Epithelial cell of esophagus (primary cell): ENCODE results near the gene CCSAP.

Source experiments
- DNase-seq: peaks from one replicate; pipeline ENCODE4 v3.0.0; 2010; ENCODE audit warnings: low read depth
- H3K4me3 ChIP-seq: 2 replicates; pipeline ENCODE4 v1.5.1; 2011; ENCODE audit warnings: mild to moderate bottlenecking, low read length, control low read depth
- TF ChIP-seq, protein P1 (sequence below): IDR thresholded peaks from 2 replicates; pipeline ENCODE4 v1.5.1; 2011; ENCODE audit warnings: low read depth, mild to moderate bottlenecking, low read length, control low read depth, inconsistent platforms; ENCODE audit not compliant: insufficient read depth; ENCODE audit errors: missing control alignments

CCSAP gene

GRCh38 chr1:229275005-229275404 is 67.8 kb downstream of the CCSAP start:
- no peak overlapping the region for H3K4me3 ChIP-seq
- TF ChIP-seq, protein P1, sequence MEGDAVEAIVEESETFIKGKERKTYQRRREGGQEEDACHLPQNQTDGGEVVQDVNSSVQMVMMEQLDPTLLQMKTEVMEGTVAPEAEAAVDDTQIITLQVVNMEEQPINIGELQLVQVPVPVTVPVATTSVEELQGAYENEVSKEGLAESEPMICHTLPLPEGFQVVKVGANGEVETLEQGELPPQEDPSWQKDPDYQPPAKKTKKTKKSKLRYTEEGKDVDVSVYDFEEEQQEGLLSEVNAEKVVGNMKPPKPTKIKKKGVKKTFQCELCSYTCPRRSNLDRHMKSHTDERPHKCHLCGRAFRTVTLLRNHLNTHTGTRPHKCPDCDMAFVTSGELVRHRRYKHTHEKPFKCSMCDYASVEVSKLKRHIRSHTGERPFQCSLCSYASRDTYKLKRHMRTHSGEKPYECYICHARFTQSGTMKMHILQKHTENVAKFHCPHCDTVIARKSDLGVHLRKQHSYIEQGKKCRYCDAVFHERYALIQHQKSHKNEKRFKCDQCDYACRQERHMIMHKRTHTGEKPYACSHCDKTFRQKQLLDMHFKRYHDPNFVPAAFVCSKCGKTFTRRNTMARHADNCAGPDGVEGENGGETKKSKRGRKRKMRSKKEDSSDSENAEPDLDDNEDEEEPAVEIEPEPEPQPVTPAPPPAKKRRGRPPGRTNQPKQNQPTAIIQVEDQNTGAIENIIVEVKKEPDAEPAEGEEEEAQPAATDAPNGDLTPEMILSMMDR = no peak
- no peak for DNase-seq

DNA sequence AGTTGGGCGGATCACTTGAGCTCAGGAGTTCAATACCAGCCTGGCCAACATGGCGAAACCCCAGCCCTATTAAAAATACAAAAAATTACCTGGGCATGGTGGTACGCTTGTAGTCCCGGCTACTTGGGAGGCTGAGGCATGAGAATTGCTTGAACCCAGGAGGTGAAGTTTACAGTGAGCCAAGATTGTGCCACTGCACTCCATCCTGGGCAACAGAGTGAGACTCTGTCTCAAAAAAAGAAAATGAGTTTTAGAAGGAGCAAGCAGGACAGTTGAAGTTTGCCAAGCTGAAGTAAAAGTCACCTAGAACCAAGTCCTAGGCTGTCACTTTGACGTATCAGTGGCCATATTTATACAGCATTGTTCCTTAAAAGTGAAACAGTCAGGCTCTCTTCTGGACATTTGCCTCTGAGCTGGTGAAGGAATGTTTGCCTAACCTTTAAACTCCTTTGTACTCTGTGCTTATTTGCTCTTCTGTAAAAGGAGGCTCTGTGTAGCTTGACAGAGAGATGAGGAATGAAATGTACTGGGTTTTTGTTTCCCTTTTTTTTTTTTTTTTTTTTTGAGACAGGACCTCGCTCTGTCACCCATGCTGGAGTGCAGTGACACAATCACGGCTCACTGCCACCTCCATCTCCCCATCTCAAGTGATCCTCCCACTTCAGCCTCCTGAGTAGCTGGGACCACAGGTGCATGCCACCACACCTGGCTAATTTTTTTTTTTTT is 69.2 kb downstream of the CCSAP start:
- no peak overlapping the region for H3K4me3 ChIP-seq
- no peak for DNase-seq
- TF ChIP-seq, protein P1 = no peak

GRCh38 chr1:229272164-229273158 is 70.4 kb downstream of the CCSAP start:
- peak; percentile 43 for DNase-seq
- H3K4me3 ChIP-seq = peak overlapping the region; percentile 80
- TF ChIP-seq, protein P1 = no peak

DNA sequence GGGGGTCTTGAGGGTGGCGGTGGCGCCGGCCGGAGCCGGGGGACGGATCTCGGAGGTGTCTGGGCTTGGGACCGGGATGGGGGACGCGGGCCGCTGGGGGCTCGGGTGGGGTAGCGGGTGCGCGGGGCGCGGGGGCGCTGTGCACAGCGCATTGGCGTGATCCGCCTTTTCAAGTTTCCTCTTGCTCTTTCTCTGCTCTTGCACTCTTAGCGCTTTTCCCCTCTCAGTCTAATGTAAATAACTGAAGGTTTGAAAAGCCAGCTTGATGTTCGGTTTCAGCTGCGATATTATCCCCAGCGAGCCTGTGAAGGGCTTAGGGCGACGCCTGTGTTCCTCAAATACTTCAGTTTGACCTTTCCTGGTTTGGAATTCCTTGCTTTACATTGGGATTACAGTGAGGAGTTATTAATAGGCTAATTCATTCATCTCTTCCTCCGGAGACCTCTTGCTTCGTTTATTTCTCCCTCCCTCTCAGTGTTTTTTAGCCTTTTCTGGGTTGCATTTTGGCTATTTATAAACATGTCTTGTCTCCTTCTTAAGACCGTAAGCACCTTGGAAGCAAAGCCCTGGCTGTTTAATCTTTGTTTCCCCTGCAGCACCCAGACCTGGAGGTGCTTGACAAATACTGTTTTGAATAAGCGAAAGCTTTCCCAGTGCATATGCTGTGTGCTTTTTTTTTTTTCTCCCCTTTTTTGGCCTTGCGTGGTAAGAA is 71.2 kb downstream of the CCSAP start:
- peak overlapping the region; percentile 80 for H3K4me3 ChIP-seq
- DNase-seq = peak; percentile 24
- TF ChIP-seq, protein P1 = no peak
